Tibial nerve (tissue), 4 donors: ENCODE data around the gene AADAT.

Experiments used
- EP300 ChIP-seq, 2 donors: sonication (generic); formaldehyde crosslinking; IDR thresholded peaks; one replicate each; pipeline ENCODE4 v1.6.1; 2017; ENCODE audit warnings: antibody characterized with exemption in 2 of 2, mild to moderate bottlenecking in 1 of 2
- TF ChIP-seq, protein P1 (sequence below), 5 experiments: fragments of 200-600 bp in 3 of 5; fragments of 450-650 bp in 2 of 5; sonication (generic) in 3 of 5; IDR thresholded peaks; one replicate each; pipeline ENCODE4 v1.5.1; 2016 to 2019; ENCODE audit warnings: antibody characterized with exemption in 5 of 5, mild to moderate bottlenecking in 3 of 5, moderate library complexity in 2 of 5

DNA sequence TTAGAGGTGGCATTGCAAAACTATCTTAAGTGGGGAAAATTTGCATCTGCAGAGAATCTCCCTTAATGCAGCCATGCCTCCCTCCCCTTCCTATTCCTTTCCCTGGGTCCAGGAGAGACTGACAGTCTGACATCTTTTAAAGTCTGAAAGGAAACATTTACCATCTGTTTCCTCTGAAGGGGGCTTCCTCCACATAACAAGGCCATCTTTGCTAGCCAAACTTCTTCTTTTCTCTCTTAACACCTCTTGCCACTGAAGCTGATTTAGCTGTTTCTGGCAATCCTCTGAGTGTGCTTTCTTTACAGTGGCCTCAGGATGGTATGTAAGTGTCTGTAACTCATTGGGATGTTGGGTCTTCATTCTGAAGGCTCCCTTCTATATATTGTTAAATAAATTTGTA lies 34.6 kb upstream of the AADAT start:
- TF ChIP-seq, protein P1, sequence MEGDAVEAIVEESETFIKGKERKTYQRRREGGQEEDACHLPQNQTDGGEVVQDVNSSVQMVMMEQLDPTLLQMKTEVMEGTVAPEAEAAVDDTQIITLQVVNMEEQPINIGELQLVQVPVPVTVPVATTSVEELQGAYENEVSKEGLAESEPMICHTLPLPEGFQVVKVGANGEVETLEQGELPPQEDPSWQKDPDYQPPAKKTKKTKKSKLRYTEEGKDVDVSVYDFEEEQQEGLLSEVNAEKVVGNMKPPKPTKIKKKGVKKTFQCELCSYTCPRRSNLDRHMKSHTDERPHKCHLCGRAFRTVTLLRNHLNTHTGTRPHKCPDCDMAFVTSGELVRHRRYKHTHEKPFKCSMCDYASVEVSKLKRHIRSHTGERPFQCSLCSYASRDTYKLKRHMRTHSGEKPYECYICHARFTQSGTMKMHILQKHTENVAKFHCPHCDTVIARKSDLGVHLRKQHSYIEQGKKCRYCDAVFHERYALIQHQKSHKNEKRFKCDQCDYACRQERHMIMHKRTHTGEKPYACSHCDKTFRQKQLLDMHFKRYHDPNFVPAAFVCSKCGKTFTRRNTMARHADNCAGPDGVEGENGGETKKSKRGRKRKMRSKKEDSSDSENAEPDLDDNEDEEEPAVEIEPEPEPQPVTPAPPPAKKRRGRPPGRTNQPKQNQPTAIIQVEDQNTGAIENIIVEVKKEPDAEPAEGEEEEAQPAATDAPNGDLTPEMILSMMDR (IDR thresholded peaks at IDR 0.05) = no peak
- no peak for TF ChIP-seq EP300 (IDR thresholded peaks at IDR 0.05)
